Breast epithelium (tissue), 4 donors: ENCODE results near the gene PTDSS2. TPM values are rescaled to one million over a fixed set of nuclear protein-coding genes. Genes with fewer than 3 reads are reported as not detected.

Experiments used
- DNase-seq, 2 donors: peaks; one replicate each; pipeline ENCODE4 v3.0.0-alpha.2; 2019; ENCODE audit warnings: low spot score in 2 of 2
- H3K27ac ChIP-seq, 2 donors: fragments of 200-600 bp; sonication (generic) in 1 of 2; one replicate each; pipeline ENCODE4 v1.5.1; 2016 to 2019; ENCODE audit warnings: mild to moderate bottlenecking in 1 of 2
- H3K27me3 ChIP-seq, 2 donors: fragments of 200-600 bp; sonication (generic) in 1 of 2; one replicate each; pipeline versions ENCODE4 v1.5.1 to v1.6.0; 2017 to 2019; ENCODE audit warnings: control low read depth in 1 of 2, mild to moderate bottlenecking in 1 of 2
- H3K36me3 ChIP-seq: fragments of 200-600 bp; one replicate; pipeline ENCODE4 v1.5.1; 2019
- H3K4me1 ChIP-seq, 2 donors: fragments of 200-600 bp; sonication (generic); one replicate each; pipeline ENCODE4 v1.5.1; 2016 to 2019; ENCODE audit warnings: control low read depth in 1 of 2
- H3K4me3 ChIP-seq, 3 donors: fragments of 200-600 bp; sonication (generic); 1 replicate in 2 of 3; 2 replicates in 1 of 3; pipeline ENCODE4 v1.5.1; 2016 to 2019; ENCODE audit warnings: mild to moderate bottlenecking in 3 of 3, moderate library complexity in 2 of 3
- H3K9me3 ChIP-seq, 2 donors: fragments of 200-600 bp; sonication (generic) in 1 of 2; one replicate each; pipeline ENCODE4 v1.5.1; 2016 to 2019; ENCODE audit warnings: control low read depth in 1 of 2
- CTCF ChIP-seq, 3 donors: fragments of 450-650 bp; IDR thresholded peaks; one replicate each; pipeline ENCODE4 v1.5.1; 2016 to 2017; ENCODE audit warnings: antibody characterized with exemption in 3 of 3, mild to moderate bottlenecking in 3 of 3, moderate library complexity in 3 of 3
- POLR2A ChIP-seq: fragments of 450-650 bp; IDR thresholded peaks from one replicate; pipeline ENCODE4 v1.6.1; 2016; ENCODE audit warnings: antibody characterized with exemption, mild to moderate bottlenecking, moderate library complexity
- POLR2AphosphoS5 ChIP-seq, 3 donors: sonication (generic); formaldehyde crosslinking; IDR thresholded peaks; one replicate each; pipeline ENCODE4 v1.6.1; 2017; ENCODE audit warnings: antibody characterized with exemption in 3 of 3
- intact Hi-C: fragments of 100-400 bp; cut with DNase I; formaldehyde crosslinking; loops from one replicate; pipeline ENCODE4 v1.15.1; 2023; ENCODE audit warnings: low total_unique reads
- total RNA-seq, 3 donors: library from RNA; depleted of rRNA; stranded (reverse); fragments of >200 nt; gene quantifications; one replicate each; pipeline ENCODE4 v1.1.0, GENCODE V29; 2016

PTDSS2 gene
- total RNA-seq, 3 donors from 2014 or later = 23.8 to 53.7 (median 33.1) TPM

- Histone ChIP-seq H3K4me3 (no peak overlapping the region), H3K36me3 (no peaks in the 10 kb centered on the region), H3K27me3 (peaks cover 0 to 4% of the 10 kb centered on the region in 2 donors), H3K9me3 (no peaks in the 10 kb centered on the region), H3K4me1 (peaks cover 0 to 4% of the 10 kb centered on the region in 2 donors), H3K27ac (no peak overlapping the region)
- TF ChIP-seq POLR2AphosphoS5 (IDR thresholded peaks at IDR 0.05) = no peak
- no peak for TF ChIP-seq CTCF (IDR thresholded peaks at IDR 0.05)
- no peak for TF ChIP-seq POLR2A
- DNase-seq = peak in 1 of 2 donors; percentile 39
- intact Hi-C loops = no loop called here
Measured at GRCh38 chr11:444396-445144, 5.5 kb upstream of the PTDSS2 start.

- TF ChIP-seq POLR2AphosphoS5 (IDR thresholded peaks at IDR 0.05) = no peak
- no peak for TF ChIP-seq CTCF (IDR thresholded peaks at IDR 0.05)
- no peak for TF ChIP-seq POLR2A
- no peak for DNase-seq
- Histone ChIP-seq H3K27me3 (peaks cover 0 to 4% of the 10 kb centered on the region in 2 donors), H3K36me3 (no peaks in the 10 kb centered on the region), H3K4me1 (peaks cover 0 to 4% of the 10 kb centered on the region in 2 donors), H3K4me3 (no peak overlapping the region), H3K27ac (no peak overlapping the region), H3K9me3 (no peaks in the 10 kb centered on the region)
- intact Hi-C loops = no loop called here
Measured at GRCh38 chr11:445765-446588, 4.1 kb upstream of the PTDSS2 start.

GRCh38 chr11:446891-447290, 3.2 kb upstream of the PTDSS2 start:
- Histone ChIP-seq H3K27me3 (peaks cover 0 to 4% of the 10 kb centered on the region in 2 donors), H3K4me3 (no peak overlapping the region), H3K9me3 (no peaks in the 10 kb centered on the region), H3K4me1 (peaks cover 0 to 4% of the 10 kb centered on the region in 2 donors), H3K27ac (no peak overlapping the region), H3K36me3 (no peaks in the 10 kb centered on the region)
- TF ChIP-seq POLR2AphosphoS5 (IDR thresholded peaks at IDR 0.05) = no peak
- no peak for TF ChIP-seq CTCF (IDR thresholded peaks at IDR 0.05)
- no peak for TF ChIP-seq POLR2A
- no peak for DNase-seq
- intact Hi-C loops = no loop called here

- DNase-seq = peak; percentile 91 to 94
- H3K4me1 ChIP-seq = peaks cover 0 to 4% of the 10 kb centered on the region in 2 donors
Measured at GRCh38 chr11:447923-448731, 2.0 kb upstream of the PTDSS2 start.

More at GRCh38 chr11:447923-448731, 2.0 kb upstream of the PTDSS2 start:
- intact Hi-C loops = no loop called here
- Histone ChIP-seq H3K27ac (peak overlapping the region; percentile 89 to 90), H3K4me3 (peak overlapping the region; percentile 55 to 72 (median 56)), H3K9me3 (no peaks in the 10 kb centered on the region), H3K27me3 (no peaks in the 10 kb centered on the region), H3K36me3 (no peaks in the 10 kb centered on the region)
- TF ChIP-seq POLR2AphosphoS5 (IDR thresholded peaks at IDR 0.05) (peak; percentile 87 to 91 (median 89)), POLR2A (peak; percentile 71), CTCF (IDR thresholded peaks at IDR 0.05) (peak; percentile 62 to 95 (median 82))
